HUDEP-2 (cell line): Measurements from ENCODE around the gene ACSS1.

Source experiments
- DNase-seq, 76 experiments: peaks; one replicate each; lab custom pipeline; 2025; ENCODE audit not compliant: unreplicated experiment in 76 of 76; lab: John Stamatoyannopoulos, UW

The ACSS1 gene

GRCh38 chr20:25058051-25058846, at the start of gene ACSS1:
TSS of gene ACSS1 (minus strand) at chr20:25058139. CDS start at chr20:25058102, 37 bp downstream.
- DNase-seq: peak in 36 of 76 experiments; percentile 16 to 66 (median 40)

- DNase-seq: no peak
Observed at GRCh38 chr20:25103526-25103925, 45.6 kb upstream of the ACSS1 start.

GRCh38 chr20:25100914-25101313, 43.0 kb upstream of the ACSS1 start:
- no peak for DNase-seq

- DNase-seq: no peak
Observed at GRCh38 chr20:25099601-25100140, 41.7 kb upstream of the ACSS1 start.

GRCh38 chr20:25097498-25097897, 39.6 kb upstream of the ACSS1 start:
- no peak for DNase-seq

- no peak for DNase-seq
Observed at GRCh38 chr20:25090492-25091429, 32.8 kb upstream of the ACSS1 start.

GRCh38 chr20:25089662-25090061, 31.7 kb upstream of the ACSS1 start:
- DNase-seq: no peak

- no peak for DNase-seq
Observed at GRCh38 chr20:25089096-25089495, 31.2 kb upstream of the ACSS1 start.

- DNase-seq: no peak
Observed at GRCh38 chr20:25088267-25088666, 30.3 kb upstream of the ACSS1 start.

GRCh38 chr20:25087186-25087929, 29.4 kb upstream of the ACSS1 start:
- DNase-seq: no peak

GRCh38 chr20:25085756-25086495, 28.0 kb upstream of the ACSS1 start:
- no peak for DNase-seq

GRCh38 chr20:25084626-25085187, 26.8 kb upstream of the ACSS1 start:
- DNase-seq: no peak

- no peak for DNase-seq
Observed at GRCh38 chr20:25083773-25084625, 26.1 kb upstream of the ACSS1 start.

- DNase-seq: no peak
Observed at GRCh38 chr20:25083141-25083772, 25.3 kb upstream of the ACSS1 start.

GRCh38 chr20:25082498-25082873, 24.5 kb upstream of the ACSS1 start:
- no peak for DNase-seq

- DNase-seq: no peak
Observed at GRCh38 chr20:25081730-25082497, 24.0 kb upstream of the ACSS1 start, which contains the start of gene VSX1. TSS of gene VSX1 (minus strand) at chr20:25082141. CDS start at chr20:25082096, 45 bp downstream.

GRCh38 chr20:25081065-25081729, 23.3 kb upstream of the ACSS1 start:
- DNase-seq: peak in 14 of 76 experiments; percentile 8 to 38 (median 16)
